ENCODE measurements around the gene FBN3.
"Not testable (repeated sequence)": the region's sequence is repeated elsewhere in the genome, so short reads cannot be mapped to it uniquely, and the experiment has no call there.

Gene FBN3

GRCh38 chr19:8046569-8047165 is 102.7 kb downstream of the FBN3 start:
- DNase-seq, result peak; percentile 19

- DNase-seq, result no peak
Observed at GRCh38 chr19:8045872-8046568, 103.4 kb downstream of the FBN3 start.

DNA sequence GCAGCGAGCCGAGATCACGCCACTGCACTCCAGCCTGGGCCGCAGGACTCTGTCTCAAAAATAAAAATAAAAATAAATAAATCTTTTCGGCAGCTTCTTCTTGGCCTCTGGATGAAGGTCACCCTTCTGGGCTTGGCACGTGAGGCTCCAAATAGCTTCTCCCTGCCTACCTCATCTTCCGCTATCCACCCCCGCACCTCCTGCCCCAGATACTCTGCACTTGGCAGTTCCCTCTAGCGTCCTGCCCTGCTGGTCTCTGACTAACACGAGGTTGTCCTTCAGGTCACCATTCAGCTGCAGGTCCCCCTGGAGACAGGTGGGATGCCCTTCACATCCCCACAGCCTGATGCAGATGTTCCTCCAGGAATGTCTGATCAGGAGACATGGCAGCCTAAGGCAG is 105.4 kb downstream of the FBN3 start:
- DNase-seq, result no peak

GRCh38 chr19:8042900-8043299 is 106.5 kb downstream of the FBN3 start:
- no peak for DNase-seq

DNA sequence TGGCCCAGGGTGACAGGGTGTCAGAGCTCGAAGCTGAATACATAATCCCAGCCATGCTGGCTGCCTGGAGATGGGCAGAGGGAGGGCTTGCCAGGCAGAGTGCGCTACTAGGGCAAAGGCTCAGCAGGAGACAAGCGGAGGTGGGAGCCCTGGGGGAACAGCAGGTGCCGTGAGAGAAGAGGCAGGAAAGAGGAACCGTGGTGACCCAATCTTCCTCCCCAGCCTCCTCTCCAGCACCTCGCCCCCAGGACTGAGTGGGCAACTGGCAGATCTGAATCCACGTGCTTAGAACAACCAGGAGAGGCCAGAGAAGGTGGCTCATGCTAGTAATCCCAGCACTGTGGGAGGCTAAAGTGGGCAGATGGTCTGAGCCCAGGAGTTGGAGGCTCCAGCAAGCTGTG is 107.9 kb downstream of the FBN3 start:
- DNase-seq, result peak; percentile 35

GRCh38 chr19:8039231-8039630 is 110.2 kb downstream of the FBN3 start:
- no peak for DNase-seq

DNA sequence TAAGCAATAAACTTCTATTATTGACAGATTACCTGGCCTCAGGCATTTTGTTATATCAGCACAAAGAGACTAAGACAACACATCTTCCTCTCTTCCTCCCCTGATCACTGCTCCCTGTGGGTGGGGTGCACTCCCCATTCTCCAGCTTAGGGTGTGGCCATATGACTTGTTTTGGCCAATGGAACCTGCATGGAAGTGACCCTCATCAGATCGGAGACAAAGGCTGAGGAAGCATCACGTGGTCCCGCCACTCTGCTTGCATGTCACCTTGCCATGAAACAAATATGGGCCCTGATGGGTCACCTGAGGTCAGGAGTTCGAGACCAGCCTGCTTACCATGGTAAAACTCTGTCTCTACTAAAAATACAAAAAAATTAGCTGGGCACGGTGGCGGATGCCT is 110.6 kb downstream of the FBN3 start:
- no peak for DNase-seq

GRCh38 chr19:8036434-8037099 is 112.8 kb downstream of the FBN3 start:
- no peak for DNase-seq

DNA sequence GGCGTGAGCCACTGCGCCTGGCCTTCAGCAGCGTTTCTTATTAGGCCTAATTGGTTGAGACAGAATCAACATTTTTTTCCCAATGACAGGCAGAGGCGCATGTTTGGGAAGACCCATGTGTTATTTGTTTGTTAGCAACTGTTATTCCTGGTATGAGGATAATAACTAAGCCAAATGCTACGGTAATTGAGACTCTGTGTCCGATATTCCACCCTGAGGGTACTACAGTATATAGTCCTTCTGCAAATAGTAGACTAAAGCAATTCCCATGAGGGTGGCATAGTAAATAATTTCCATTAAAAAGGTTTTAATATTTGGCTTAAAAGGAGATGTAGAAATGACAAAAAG is 115.2 kb downstream of the FBN3 start:
- no peak for DNase-seq

DNA sequence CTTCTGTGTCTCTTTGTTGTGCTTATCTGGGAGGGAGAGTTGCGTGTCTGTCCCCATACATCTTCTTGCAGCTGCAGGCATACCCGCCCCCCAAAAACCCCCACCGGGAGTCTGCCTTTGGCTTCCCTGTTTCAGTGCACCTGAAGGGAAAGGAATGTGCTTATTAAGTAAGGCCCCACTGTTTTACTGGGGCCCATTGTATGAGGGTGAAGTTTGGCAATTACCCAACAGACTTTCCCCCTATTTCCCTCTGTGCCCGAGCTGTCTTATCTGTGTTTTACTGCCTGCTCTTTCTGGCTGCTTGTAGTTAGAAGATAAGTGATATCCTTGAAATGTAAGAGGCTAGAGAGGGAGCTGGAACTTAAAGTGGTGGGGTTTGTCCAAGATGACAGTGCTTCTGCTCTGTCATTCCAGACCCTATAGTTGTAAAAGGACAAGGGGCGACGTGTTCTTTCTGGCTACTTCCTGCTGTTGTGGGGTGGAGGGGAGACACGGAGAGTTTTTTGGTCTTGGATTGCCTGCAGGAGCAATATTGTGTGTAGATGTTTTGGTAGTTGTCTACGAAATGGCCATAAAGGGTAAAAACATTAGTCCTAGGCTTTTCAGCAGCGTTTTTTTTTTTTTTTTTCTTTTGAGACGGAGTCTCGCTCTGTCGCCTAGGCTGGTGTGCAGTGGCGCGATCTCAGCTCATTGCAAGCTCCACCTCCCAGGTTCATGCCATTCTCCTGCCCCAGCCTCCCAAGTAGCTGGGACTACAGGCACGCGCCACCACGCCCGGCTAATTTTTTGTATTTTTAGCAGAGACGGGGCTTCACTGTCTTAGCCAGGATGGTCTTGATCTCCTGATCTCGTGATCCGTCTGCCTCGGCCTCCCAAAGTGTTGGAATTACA is 115.9 kb downstream of the FBN3 start:
- DNase-seq, result not testable (repeated sequence)

GRCh38 chr19:8030960-8031359 is 118.4 kb downstream of the FBN3 start:
- DNase-seq, result no peak

GRCh38 chr19:8028951-8029491 is 120.4 kb downstream of the FBN3 start:
- DNase-seq, result no peak

DNA sequence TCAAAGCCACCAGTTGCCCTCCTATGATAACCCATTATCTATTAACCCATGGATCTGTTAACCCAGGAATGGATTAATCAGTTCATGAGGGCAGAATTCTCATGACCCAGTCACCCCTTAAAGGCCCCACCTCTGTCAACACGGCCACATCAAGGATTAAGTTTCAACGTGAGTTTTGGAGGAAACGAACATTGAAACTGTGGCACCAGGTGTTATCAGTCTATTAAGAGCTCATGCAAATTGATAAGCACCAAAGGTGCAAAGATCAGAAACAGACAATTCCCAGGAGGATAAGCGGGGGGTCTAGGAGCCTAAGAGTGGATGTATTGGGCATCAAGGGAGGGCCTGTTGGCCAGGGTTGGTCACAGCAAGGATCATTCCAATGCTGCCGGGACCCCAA is 124.1 kb downstream of the FBN3 start:
- DNase-seq, result no peak

GRCh38 chr19:8024256-8024655 is 125.1 kb downstream of the FBN3 start:
- not testable (repeated sequence) for DNase-seq

DNA sequence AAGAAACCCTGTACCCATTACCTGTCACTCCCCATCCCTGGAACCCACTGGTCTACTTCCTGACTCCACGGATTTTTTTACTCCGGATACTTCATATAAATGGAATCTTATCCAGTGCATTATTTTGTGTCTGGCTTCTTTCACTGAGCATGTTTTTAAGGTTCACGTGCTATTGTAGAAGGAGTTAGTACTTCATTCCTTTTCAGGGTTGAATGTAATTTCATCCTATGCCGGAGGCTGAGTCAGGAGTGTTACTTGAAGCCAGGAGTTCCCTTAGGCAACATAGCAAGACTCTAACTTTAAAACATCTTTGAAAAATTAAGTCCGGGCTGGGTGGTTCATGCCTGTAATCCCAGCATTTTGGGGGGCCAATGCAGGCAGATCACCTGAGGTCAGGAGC is 126.0 kb downstream of the FBN3 start:
- DNase-seq, result no peak

DNA sequence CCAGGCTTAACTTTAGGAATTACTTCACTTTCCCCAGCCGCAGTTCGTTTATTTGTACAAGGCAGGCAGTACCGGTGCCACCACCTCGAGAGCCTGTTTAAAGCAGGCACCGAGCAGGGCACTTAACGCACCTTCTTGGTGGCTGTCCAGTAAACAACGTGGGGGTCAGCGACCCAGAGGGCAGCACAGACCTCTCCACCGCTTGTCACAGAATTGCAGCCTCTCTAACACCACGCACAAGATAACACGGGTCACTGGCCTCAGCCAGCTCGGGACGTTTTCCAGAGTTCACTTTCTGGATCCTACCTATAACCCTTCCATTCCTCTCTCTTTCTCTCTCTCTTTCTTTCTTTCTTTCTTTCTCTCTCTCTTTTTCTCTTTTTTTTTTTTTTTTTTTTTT is 127.1 kb downstream of the FBN3 start:
- no peak for DNase-seq

DNA sequence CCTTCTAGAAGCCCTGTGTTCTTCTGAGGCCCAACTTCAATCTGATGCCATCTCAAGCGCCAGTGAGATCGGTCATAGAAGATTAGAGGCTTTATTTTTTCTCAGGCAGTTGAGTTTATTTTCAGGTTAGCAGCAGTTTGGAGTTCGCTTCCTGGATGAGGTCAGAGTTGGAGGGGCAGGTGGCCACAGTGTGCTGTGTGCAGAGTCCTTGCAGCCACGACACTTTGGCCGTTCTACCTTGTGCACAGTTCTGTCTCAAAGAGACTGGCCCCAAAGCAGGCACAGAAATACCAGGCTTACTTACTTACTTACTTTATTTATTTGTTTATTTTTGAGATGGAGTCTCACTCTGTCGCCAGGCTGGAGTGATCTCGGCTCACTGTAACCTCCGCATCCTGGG is 128.0 kb downstream of the FBN3 start:
- DNase-seq, result no peak

GRCh38 chr19:8020681-8021080 is 128.7 kb downstream of the FBN3 start:
- no peak for DNase-seq

DNA sequence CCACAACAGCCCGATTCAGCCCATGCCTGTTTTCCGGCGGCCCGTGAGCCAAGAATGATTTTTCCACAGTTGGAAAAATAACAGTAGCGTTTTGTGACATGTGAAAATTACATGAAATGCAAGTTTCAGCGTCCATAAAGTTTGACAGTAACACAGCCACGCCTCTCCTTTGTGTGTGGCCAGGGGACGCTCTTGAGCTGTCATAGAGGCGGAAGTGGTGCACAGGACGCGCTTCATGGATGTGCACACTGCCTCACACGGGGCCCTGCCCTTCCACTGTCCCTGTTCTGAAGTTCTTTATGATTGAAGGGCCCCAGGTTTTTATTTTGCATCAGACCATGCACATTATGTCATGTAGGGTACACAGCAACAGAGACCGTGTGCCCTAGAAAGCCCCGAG is 131.6 kb downstream of the FBN3 start:
- peak; percentile 45 for DNase-seq
